PC-3 (cell line): ENCODE results near the gene PCYOX1L. TPM values are rescaled to one million over a fixed set of nuclear protein-coding genes. Genes with fewer than 3 reads are reported as not detected.

Experiments
- ATAC-seq: fragments of 200-7000 bp; cut with Tn5 transposase; 2 replicates; pipeline ENCODE4 v1.9.1; 2020; ENCODE audit warnings: mild to moderate bottlenecking, moderate library complexity
- BruUV-seq: library from RNA; stranded (reverse); fragments of 400-500 nt; replicated peaks from 2 replicates; lab custom pipeline; 2021; lab: Mats Ljungman, UMichigan
- CTCF ChIA-PET: fragments of 300-600 bp; sonication (Branson Sonifier 250); formaldehyde crosslinking; loops from one replicate; lab custom pipeline; 2022; ENCODE audit warnings: antibody characterized with exemption; lab: Charles Lee
- POLR2A ChIA-PET: fragments of 300-600 bp; sonication (Branson Sonifier 250); formaldehyde crosslinking; loops from one replicate; lab custom pipeline; 2022; ENCODE audit warnings: antibody characterized with exemption; ENCODE audit not compliant: unreplicated experiment; lab: Charles Lee
- DNase-seq: peaks from one replicate; pipeline ENCODE4 v3.0.0-alpha.2; 2015
- H2AFZ ChIP-seq: fragments of 300-600 bp; sonication (generic); 2 replicates; pipeline ENCODE4 v1.6.0; 2016; ENCODE audit warnings: antibody characterized with exemption, low read length
- H3F3A ChIP-seq: fragments of 300-600 bp; sonication (generic); one replicate; pipeline ENCODE4 v1.6.0; 2017; ENCODE audit warnings: antibody characterized with exemption, low read length, control low read depth, mild to moderate bottlenecking; ENCODE audit not compliant: unreplicated experiment
- H3K27ac ChIP-seq: fragments of 300-600 bp; sonication (generic); 2 replicates; pipeline ENCODE4 v1.5.1; 2016; ENCODE audit warnings: mild to moderate bottlenecking, low read length
- H3K27me3 ChIP-seq: fragments of 300-600 bp; sonication (generic); 2 replicates; pipeline ENCODE4 v1.6.1; 2016; ENCODE audit warnings: low read length, mixed read lengths
- H3K36me3 ChIP-seq: fragments of 300-600 bp; sonication (generic); 2 replicates; pipeline ENCODE4 v1.6.1; 2016; ENCODE audit warnings: low read depth, mixed run types, low read length, mixed read lengths
- H3K4me1 ChIP-seq: fragments of 300-600 bp; sonication (generic); 2 replicates; pipeline ENCODE4 v1.5.1; 2016; ENCODE audit warnings: low read length; ENCODE audit not compliant: insufficient read depth
- H3K4me2 ChIP-seq: fragments of 300-600 bp; sonication (generic); 2 replicates; pipeline ENCODE4 v1.6.0; 2016; ENCODE audit warnings: low read length
- H3K4me3 ChIP-seq: fragments of 300-600 bp; sonication (generic); 2 replicates; pipeline ENCODE4 v1.5.1; 2016; ENCODE audit warnings: mild to moderate bottlenecking, low read length, mixed read lengths
- H3K79me2 ChIP-seq: fragments of 300-600 bp; sonication (generic); 2 replicates; pipeline ENCODE4 v1.6.1; 2017; ENCODE audit warnings: low read length, mixed read lengths
- H3K9ac ChIP-seq: fragments of 300-600 bp; sonication (generic); 2 replicates; pipeline ENCODE4 v1.6.0; 2016; ENCODE audit warnings: mild to moderate bottlenecking, low read length
- H3K9me2 ChIP-seq: fragments of 300-600 bp; sonication (generic); replicated peaks from 2 replicates; pipeline ENCODE4 v1.6.1; 2016; ENCODE audit warnings: mixed run types, low read length, mixed read lengths
- H3K9me3 ChIP-seq: fragments of 300-600 bp; sonication (generic); 2 replicates; pipeline ENCODE4 v1.6.1; 2016; ENCODE audit warnings: low read length, mixed read lengths
- H4K20me1 ChIP-seq: fragments of 300-600 bp; sonication (generic); 2 replicates; pipeline ENCODE4 v1.6.1; 2016; ENCODE audit warnings: low read length, mixed read lengths
- CTCF ChIP-seq: fragments of 300-600 bp; sonication (generic); conservative IDR thresholded peaks from 2 replicates; pipeline ENCODE4 v1.5.1; 2017; ENCODE audit warnings: antibody characterized with exemption, low read depth, mild to moderate bottlenecking, low read length
- EZH2 ChIP-seq: fragments of 300-600 bp; sonication (generic); IDR thresholded peaks from one replicate; pipeline ENCODE4 v1.6.1; 2017; ENCODE audit warnings: antibody characterized with exemption, mild to moderate bottlenecking, low read length; ENCODE audit not compliant: unreplicated experiment
- EZH2phosphoT487 ChIP-seq: fragments of 300-600 bp; sonication (generic); IDR thresholded peaks from 2 replicates; pipeline ENCODE4 v1.6.1; 2018; ENCODE audit warnings: mild to moderate bottlenecking, antibody characterized with exemption, low read length, borderline replicate concordance
- intact Hi-C: fragments of 100-400 bp; cut with micrococcal nuclease; formaldehyde crosslinking; loops from 2 replicates; pipeline ENCODE4 v1.9.0; 2023
- total RNA-seq: library from RNA; depleted of rRNA; stranded (reverse); fragments of >200 nt; gene quantifications from 2 replicates; pipeline ENCODE4 v1.2.3, GENCODE V29; 2014

Gene PCYOX1L
- total RNA-seq, 1 experiment from 2014 or later = 12.8 TPM

- H3K79me2 ChIP-seq = no peaks in the 10 kb centered on the region
Measured at GRCh38 chr5:149409268-149409948, 51.6 kb downstream of the PCYOX1L start.

GRCh38 chr5:149410071-149410470 is 52.2 kb downstream of the PCYOX1L start:
- Histone ChIP-seq H3K4me1 (no peaks in the 10 kb centered on the region), H3K27me3 (no peaks in the 10 kb centered on the region), H3K9ac (no peak overlapping the region), H3K36me3 (no peaks in the 10 kb centered on the region), H3K9me3 (no peaks in the 10 kb centered on the region), H3K4me3 (no peak overlapping the region), H2AFZ (no peak overlapping the region), H3K9me2 (no peaks in the 10 kb centered on the region), H3K79me2 (no peaks in the 10 kb centered on the region), H3K27ac (no peak overlapping the region), H3F3A (no peaks in the 10 kb centered on the region), H4K20me1 (no peaks in the 10 kb centered on the region), H3K4me2 (no peak overlapping the region)
- intact Hi-C loops = no loop called here
- POLR2A ChIA-PET = no interaction called here
- BruUV-seq = no TSS peak
- CTCF ChIA-PET = no interaction called here
- no peak for TF ChIP-seq EZH2phosphoT487
- TF ChIP-seq EZH2 = no peak
- no peak for TF ChIP-seq CTCF
- no peak for DNase-seq
- ATAC-seq = no peak

More at GRCh38 chr5:149409268-149409948, 51.6 kb downstream of the PCYOX1L start:
- Histone ChIP-seq H2AFZ (no peak overlapping the region), H3K4me1 (no peaks in the 10 kb centered on the region), H3K4me3 (no peak overlapping the region), H3K4me2 (no peak overlapping the region), H3F3A (no peaks in the 10 kb centered on the region), H4K20me1 (no peaks in the 10 kb centered on the region), H3K27me3 (no peaks in the 10 kb centered on the region), H3K9me3 (no peaks in the 10 kb centered on the region), H3K27ac (no peak overlapping the region), H3K9ac (no peak overlapping the region), H3K36me3 (no peaks in the 10 kb centered on the region), H3K9me2 (no peaks in the 10 kb centered on the region)
- ChIA-PET CTCF (no interaction called here), POLR2A (no interaction called here)
- no peak for ATAC-seq
- no peak for DNase-seq
- BruUV-seq = no TSS peak
- intact Hi-C loops = no loop called here
- TF ChIP-seq CTCF = no peak
- TF ChIP-seq EZH2 = no peak

GRCh38 chr5:149410721-149411432 is 53.0 kb downstream of the PCYOX1L start:
- Histone ChIP-seq H2AFZ (no peak overlapping the region), H3K79me2 (no peaks in the 10 kb centered on the region), H3K4me1 (no peaks in the 10 kb centered on the region), H4K20me1 (no peaks in the 10 kb centered on the region), H3K4me3 (no peak overlapping the region), H3K9me3 (no peaks in the 10 kb centered on the region), H3K27me3 (no peaks in the 10 kb centered on the region), H3K4me2 (no peak overlapping the region), H3F3A (no peaks in the 10 kb centered on the region), H3K27ac (no peak overlapping the region), H3K9me2 (no peaks in the 10 kb centered on the region), H3K9ac (no peak overlapping the region), H3K36me3 (no peaks in the 10 kb centered on the region)
- TF ChIP-seq CTCF (no peak), EZH2 (no peak), EZH2phosphoT487 (no peak)
- ATAC-seq (no peak), DNase-seq (no peak)
- POLR2A ChIA-PET = no interaction called here
- no TSS peak for BruUV-seq
- intact Hi-C loops = no loop called here
- CTCF ChIA-PET = no interaction called here
